C4-2B (cell line): ENCODE measurements around the gene ELOVL6.
"Not testable (repeated sequence)": the region's sequence is repeated elsewhere in the genome, so short reads cannot be mapped to it uniquely, and the experiment has no call there.

ENCODE experiments used
- H3K27ac ChIP-seq: fragments of 450-650 bp; 2 replicates; pipeline ENCODE4 v1.5.1; 2017
- CTCF ChIP-seq: fragments of 450-650 bp; conservative IDR thresholded peaks from 2 replicates; pipeline ENCODE4 v1.5.1; 2017; ENCODE audit warnings: mild to moderate bottlenecking
- ZFX ChIP-seq: fragments of 450-650 bp; IDR thresholded peaks from 2 replicates; pipeline ENCODE4 v1.6.1; 2017

The ELOVL6 gene

GRCh38 chr4:110041735-110042134 lies 156.7 kb downstream of the ELOVL6 start:
- TF ChIP-seq CTCF: no peak
- no peak for TF ChIP-seq ZFX
- no peak overlapping the region for H3K27ac ChIP-seq

GRCh38 chr4:110039164-110039563 lies 159.3 kb downstream of the ELOVL6 start:
- not testable (repeated sequence) for H3K27ac ChIP-seq

- no peak for TF ChIP-seq ZFX
- TF ChIP-seq CTCF: no peak
- no peak overlapping the region for H3K27ac ChIP-seq
These were observed 164.4 kb downstream of the ELOVL6 start for GRCh38 chr4:110034026-110034393.

GRCh38 chr4:110033355-110034025 lies 164.9 kb downstream of the ELOVL6 start:
- TF ChIP-seq CTCF: no peak

GRCh38 chr4:110032603-110033002 lies 165.8 kb downstream of the ELOVL6 start:
- no peak overlapping the region for H3K27ac ChIP-seq
- TF ChIP-seq ZFX (no peak), CTCF (no peak)

More at GRCh38 chr4:110033355-110034025, 164.9 kb downstream of the ELOVL6 start:
- no peak overlapping the region for H3K27ac ChIP-seq

GRCh38 chr4:110025718-110026117 lies 172.7 kb downstream of the ELOVL6 start:
- no peak overlapping the region for H3K27ac ChIP-seq
- no peak for TF ChIP-seq CTCF
- TF ChIP-seq ZFX: no peak

GRCh38 chr4:110025056-110025455 lies 173.4 kb downstream of the ELOVL6 start:
- TF ChIP-seq ZFX: no peak
- no peak for TF ChIP-seq CTCF
- H3K27ac ChIP-seq: no peak overlapping the region

- TF ChIP-seq ZFX (no peak), CTCF (no peak)
- no peak overlapping the region for H3K27ac ChIP-seq
These were observed 176.0 kb downstream of the ELOVL6 start for GRCh38 chr4:110022457-110022856.
